MM.1S (cell line): ENCODE results near the gene PRRX2.

ENCODE experiments used
- DNase-seq: peaks from one replicate; pipeline ENCODE4 v3.0.0-alpha.2; 2015
- H2AFZ ChIP-seq: fragments of 300-600 bp; sonication (generic); 2 replicates; pipeline ENCODE4 v1.6.0; 2016; ENCODE audit warnings: antibody characterized with exemption, low read length
- H3F3A ChIP-seq: fragments of 300-600 bp; sonication (generic); 2 replicates; pipeline ENCODE4 v1.6.1; 2016; ENCODE audit warnings: mild to moderate bottlenecking, antibody characterized with exemption, low read length, moderate library complexity, mixed read lengths; ENCODE audit not compliant: insufficient read depth
- H3K27ac ChIP-seq: fragments of 300-600 bp; sonication (generic); 2 replicates; pipeline ENCODE4 v1.5.1; 2016; ENCODE audit warnings: mild to moderate bottlenecking, low read length
- H3K27me3 ChIP-seq: fragments of 300-600 bp; sonication (generic); replicated peaks from 2 replicates; pipeline ENCODE4 v1.6.0; 2016; ENCODE audit warnings: low read length; ENCODE audit not compliant: insufficient read depth
- H3K36me3 ChIP-seq: fragments of 300-600 bp; sonication (generic); replicated peaks from 2 replicates; pipeline ENCODE4 v1.6.1; 2016; ENCODE audit warnings: mild to moderate bottlenecking, low read length, mixed read lengths; ENCODE audit not compliant: insufficient read depth
- H3K4me1 ChIP-seq: fragments of 300-600 bp; sonication (generic); 2 replicates; pipeline ENCODE4 v1.6.1; 2016; ENCODE audit warnings: low read length, mixed read lengths
- H3K4me2 ChIP-seq: fragments of 300-600 bp; sonication (generic); 2 replicates; pipeline ENCODE4 v1.6.0; 2016; ENCODE audit warnings: low read depth, low read length
- H3K4me3 ChIP-seq: fragments of 300-600 bp; sonication (generic); 2 replicates; pipeline ENCODE4 v1.5.1; 2016; ENCODE audit warnings: low read length, mixed read lengths
- H3K79me2 ChIP-seq: fragments of 300-600 bp; sonication (generic); 2 replicates; pipeline ENCODE4 v1.6.1; 2016; ENCODE audit warnings: mixed run types, low read length, mixed read lengths
- H3K9ac ChIP-seq: fragments of 300-600 bp; sonication (generic); 2 replicates; pipeline ENCODE4 v1.6.1; 2016; ENCODE audit warnings: low read length, mixed read lengths
- H3K9me2 ChIP-seq: fragments of 300-600 bp; sonication (generic); replicated peaks from 2 replicates; pipeline ENCODE4 v1.6.1; 2016; ENCODE audit warnings: mild to moderate bottlenecking, low read length, mixed read lengths; ENCODE audit not compliant: insufficient read depth
- H3K9me3 ChIP-seq: fragments of 300-600 bp; sonication (generic); replicated peaks from 2 replicates; pipeline ENCODE4 v1.6.1; 2016; ENCODE audit warnings: mild to moderate bottlenecking, low read length, mixed read lengths; ENCODE audit not compliant: insufficient read depth
- H4K20me1 ChIP-seq: fragments of 300-600 bp; sonication (generic); 2 replicates; pipeline ENCODE4 v1.6.1; 2016; ENCODE audit warnings: mild to moderate bottlenecking, low read length, moderate library complexity, mixed read lengths; ENCODE audit not compliant: insufficient read depth
- CTCF ChIP-seq: fragments of 300-600 bp; sonication (generic); IDR thresholded peaks from 2 replicates; pipeline ENCODE4 v1.5.1; 2016; ENCODE audit warnings: antibody characterized with exemption, low read length, mixed read lengths
- EZH2 ChIP-seq: fragments of 300-600 bp; sonication (generic); optimal IDR thresholded peaks from 2 replicates; pipeline ENCODE3; 2017; ENCODE audit warnings: low read depth, mild to moderate bottlenecking, antibody characterized with exemption, low read length, mixed read lengths
- EZH2phosphoT487 ChIP-seq: fragments of 300-600 bp; sonication (generic); IDR thresholded peaks from 2 replicates; pipeline ENCODE4 v1.6.1; 2018; ENCODE audit warnings: antibody characterized with exemption, low read length

The PRRX2 gene

GRCh38 chr9:129716091-129716490 lies 50.6 kb downstream of the PRRX2 start:
- Histone ChIP-seq H3K9me3 (no peaks in the 10 kb centered on the region), H3K9me2 (no peaks in the 10 kb centered on the region), H3K27ac (no peak overlapping the region), H4K20me1 (no peaks in the 10 kb centered on the region), H3K4me2 (no peak overlapping the region), H3K36me3 (no peaks in the 10 kb centered on the region), H3K4me1 (no peaks in the 10 kb centered on the region), H2AFZ (no peak overlapping the region), H3K27me3 (peaks cover 98% of the 10 kb centered on the region), H3F3A (no peaks in the 10 kb centered on the region), H3K4me3 (no peak overlapping the region), H3K9ac (no peak overlapping the region), H3K79me2 (no peaks in the 10 kb centered on the region)
- TF ChIP-seq EZH2 (no peak), EZH2phosphoT487 (no peak), CTCF (no peak)
- DNase-seq: no peak

- Histone ChIP-seq H3K4me2 (no peak overlapping the region), H3K9ac (no peak overlapping the region), H4K20me1 (no peaks in the 10 kb centered on the region), H3K36me3 (no peaks in the 10 kb centered on the region), H3K79me2 (no peaks in the 10 kb centered on the region), H2AFZ (no peak overlapping the region), H3K4me1 (no peaks in the 10 kb centered on the region), H3K27ac (no peak overlapping the region), H3K4me3 (no peak overlapping the region), H3K9me3 (no peaks in the 10 kb centered on the region), H3K9me2 (no peaks in the 10 kb centered on the region), H3K27me3 (peaks cover 98% of the 10 kb centered on the region), H3F3A (no peaks in the 10 kb centered on the region)
- no peak for TF ChIP-seq CTCF
- no peak for TF ChIP-seq EZH2
- TF ChIP-seq EZH2phosphoT487: no peak
- no peak for DNase-seq
Measured at GRCh38 chr9:129717991-129718390, 52.5 kb downstream of the PRRX2 start.

GRCh38 chr9:129718647-129719046 lies 53.2 kb downstream of the PRRX2 start:
- Histone ChIP-seq H3K4me3 (no peak overlapping the region), H3K9me3 (no peaks in the 10 kb centered on the region), H3K9ac (no peak overlapping the region), H3K27me3 (peaks cover 98% of the 10 kb centered on the region), H3K79me2 (no peaks in the 10 kb centered on the region), H3K4me2 (no peak overlapping the region), H3F3A (no peaks in the 10 kb centered on the region), H3K36me3 (no peaks in the 10 kb centered on the region), H4K20me1 (no peaks in the 10 kb centered on the region), H3K9me2 (no peaks in the 10 kb centered on the region), H2AFZ (no peak overlapping the region), H3K4me1 (no peaks in the 10 kb centered on the region), H3K27ac (no peak overlapping the region)
- no peak for TF ChIP-seq EZH2
- no peak for TF ChIP-seq EZH2phosphoT487
- TF ChIP-seq CTCF: no peak
- DNase-seq: no peak

GRCh38 chr9:129719135-129719534 lies 53.7 kb downstream of the PRRX2 start:
- DNase-seq: no peak
- Histone ChIP-seq H3K27ac (no peak overlapping the region), H3K36me3 (no peaks in the 10 kb centered on the region), H3K9me3 (no peaks in the 10 kb centered on the region), H3K4me1 (no peaks in the 10 kb centered on the region), H3F3A (no peaks in the 10 kb centered on the region), H3K9me2 (no peaks in the 10 kb centered on the region), H3K9ac (no peak overlapping the region), H3K79me2 (no peaks in the 10 kb centered on the region), H2AFZ (no peak overlapping the region), H3K27me3 (peaks cover 99% of the 10 kb centered on the region), H3K4me2 (no peak overlapping the region), H3K4me3 (no peak overlapping the region), H4K20me1 (no peaks in the 10 kb centered on the region)
- TF ChIP-seq CTCF: no peak
- no peak for TF ChIP-seq EZH2phosphoT487
- no peak for TF ChIP-seq EZH2
